Measurements from ENCODE around the gene ROBO1.

The ROBO1 gene

DNA sequence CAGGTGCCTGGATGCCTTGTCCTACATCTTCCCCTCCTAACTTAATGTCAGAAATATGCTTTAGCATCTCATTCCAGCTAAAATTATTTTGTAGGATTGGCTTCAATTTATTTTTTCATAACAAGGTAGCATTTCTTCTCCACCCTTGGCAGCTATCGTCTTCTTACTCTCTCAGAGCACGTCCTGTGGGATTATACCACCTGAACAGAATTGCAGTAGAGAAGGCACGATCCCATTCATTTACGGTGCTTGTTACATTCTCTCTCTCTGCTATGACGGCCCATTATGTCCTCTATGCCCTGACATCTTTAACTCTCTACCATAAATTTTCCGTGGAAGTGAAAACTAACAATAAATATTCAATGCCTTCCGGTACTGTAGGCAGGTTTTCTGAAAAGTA lies 103.3 kb downstream of the ROBO1 start:
- DNase-seq: no peak

DNA sequence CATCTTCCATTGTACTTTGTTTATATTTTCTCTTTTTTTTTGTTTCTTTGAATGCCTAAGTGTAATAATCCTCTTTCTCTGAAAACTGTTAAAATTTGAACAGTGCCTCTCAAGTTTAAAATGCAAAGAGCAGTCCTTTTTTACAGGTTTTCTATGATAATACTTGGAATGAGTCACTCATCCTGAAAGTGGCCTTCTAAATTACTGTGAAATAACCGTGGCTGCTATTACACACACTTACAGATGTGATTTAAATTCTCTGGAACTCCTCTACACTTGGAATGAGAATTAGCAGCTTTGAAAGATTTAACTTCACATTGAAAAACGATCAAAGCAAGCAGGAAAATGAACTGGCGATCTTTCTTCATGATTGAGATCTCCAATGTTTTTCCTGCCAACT lies 105.9 kb downstream of the ROBO1 start:
- DNase-seq: no peak

DNA sequence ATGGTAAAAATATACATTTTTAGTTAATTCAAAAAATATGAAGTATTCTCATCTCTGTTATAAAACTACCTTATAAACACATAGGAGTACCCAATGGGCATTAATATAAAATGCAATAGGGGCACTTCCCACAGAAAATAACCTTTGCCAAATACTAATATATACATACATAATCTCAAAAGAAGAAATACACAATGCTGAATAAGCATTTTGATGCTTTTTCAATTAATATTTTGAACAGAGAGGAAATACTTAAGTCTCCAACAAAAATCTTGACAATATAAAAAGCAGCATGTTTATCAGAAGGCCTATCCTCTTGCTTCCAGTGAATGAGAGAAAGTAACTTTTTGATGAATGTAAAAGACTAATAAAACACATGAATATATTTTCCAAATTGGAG lies 110.7 kb downstream of the ROBO1 start:
- DNase-seq: no peak

DNA sequence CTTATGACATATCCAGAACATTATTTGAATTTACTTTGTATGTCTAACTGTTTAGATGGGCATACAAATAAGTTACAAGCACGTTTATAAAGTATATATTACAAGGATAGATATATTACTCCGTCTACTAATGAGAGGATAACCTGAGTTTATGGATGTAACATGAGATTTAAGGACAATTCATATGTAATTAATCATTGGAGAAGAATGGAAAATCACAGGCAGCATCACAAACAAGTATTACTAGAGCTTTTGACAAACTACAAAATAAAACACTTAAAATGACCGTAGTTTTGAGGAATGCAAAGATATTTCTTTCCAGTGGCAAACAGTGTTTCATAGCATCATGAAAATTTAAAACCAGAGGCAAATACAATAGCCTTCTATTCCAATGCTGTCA lies 113.8 kb downstream of the ROBO1 start:
- DNase-seq: no peak

DNA sequence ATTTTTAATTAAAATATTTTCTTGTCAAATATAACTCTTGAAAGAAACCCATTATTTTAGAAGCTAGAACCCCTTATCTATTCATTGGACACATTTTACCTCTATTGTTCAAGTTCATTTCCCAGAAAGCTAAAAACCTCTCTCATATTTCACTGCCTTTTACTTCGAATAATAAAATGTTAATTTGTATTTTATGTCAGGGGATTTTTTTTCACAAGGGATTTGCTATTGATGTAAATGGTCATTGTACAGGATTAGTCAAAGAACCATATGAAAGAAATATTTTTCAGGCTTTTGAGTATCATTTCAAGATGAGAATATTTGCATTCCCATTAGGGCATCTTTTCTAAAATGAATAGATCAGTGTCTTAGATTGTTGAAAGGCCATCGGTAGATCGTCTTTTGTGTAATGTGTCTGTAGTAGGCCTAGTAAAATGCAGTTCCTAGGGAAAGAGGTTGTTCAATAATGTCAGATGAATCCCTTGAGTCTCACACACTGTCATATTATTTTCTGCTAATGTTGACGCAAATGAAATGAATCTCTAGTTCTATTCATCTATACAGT lies 114.5 kb downstream of the ROBO1 start:
- DNase-seq: no peak

DNA sequence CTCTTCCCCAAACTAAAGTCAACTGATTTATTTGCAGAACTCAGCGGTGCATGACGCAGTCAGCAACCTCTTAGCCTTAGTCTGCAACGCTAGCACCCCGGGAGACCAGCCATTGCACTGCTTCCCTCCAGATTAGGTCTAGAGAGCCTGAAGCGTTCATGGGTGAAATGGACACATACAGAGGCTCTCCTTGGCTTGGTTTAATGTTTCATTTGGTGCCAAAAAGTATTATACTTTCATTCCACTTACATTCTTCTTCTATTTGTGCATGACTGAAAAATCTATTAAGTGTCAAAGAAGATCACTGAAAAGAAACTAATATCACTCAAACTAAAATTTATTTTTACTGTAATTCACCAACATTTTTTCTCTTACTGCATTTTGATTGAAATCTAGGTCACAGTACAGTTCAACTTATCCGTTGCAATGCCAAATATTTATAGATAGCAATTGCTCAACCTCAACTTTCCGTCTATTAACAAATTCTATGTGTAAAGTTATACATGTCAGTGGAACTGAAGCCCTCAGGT lies 116.2 kb downstream of the ROBO1 start:
- DNase-seq: no peak

DNA sequence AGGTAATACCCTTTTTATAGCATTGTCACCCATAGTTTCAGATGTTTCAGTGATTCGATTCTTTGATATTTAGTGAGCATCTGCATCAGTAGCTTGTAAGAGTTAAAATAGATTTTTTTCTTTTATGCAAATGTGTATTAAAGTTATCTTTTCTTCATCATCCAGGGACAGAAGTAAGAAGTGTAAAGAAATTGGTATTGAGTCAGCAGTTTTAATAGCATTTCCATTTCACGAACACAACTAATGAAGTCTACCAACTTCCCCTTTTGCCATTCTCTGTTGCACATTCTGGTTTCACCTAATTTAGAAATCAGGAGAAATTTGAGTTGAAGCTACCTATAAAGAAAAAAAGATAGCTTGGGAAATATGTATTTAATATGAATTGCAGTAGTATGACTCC lies 127.9 kb downstream of the ROBO1 start:
- no peak for DNase-seq

DNA sequence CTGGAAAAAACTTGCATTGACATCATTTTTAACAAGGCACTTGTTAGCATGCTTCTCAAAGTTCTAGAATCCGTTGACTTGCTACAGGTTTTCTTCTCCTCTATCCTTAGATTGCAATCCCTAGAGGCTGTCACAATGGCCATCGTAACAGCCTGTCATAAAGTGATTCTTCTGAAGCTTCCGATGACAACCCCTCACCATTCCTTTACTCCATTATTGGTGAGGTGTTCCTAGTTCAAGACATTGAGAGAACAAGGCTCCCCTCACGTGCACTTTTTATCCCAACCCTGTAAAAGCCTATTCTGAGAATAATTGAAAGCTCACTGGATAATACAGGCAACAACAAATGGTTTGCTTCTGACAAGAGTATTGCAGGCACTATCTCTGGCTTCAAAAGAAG lies 131.4 kb downstream of the ROBO1 start:
- DNase-seq: no peak

DNA sequence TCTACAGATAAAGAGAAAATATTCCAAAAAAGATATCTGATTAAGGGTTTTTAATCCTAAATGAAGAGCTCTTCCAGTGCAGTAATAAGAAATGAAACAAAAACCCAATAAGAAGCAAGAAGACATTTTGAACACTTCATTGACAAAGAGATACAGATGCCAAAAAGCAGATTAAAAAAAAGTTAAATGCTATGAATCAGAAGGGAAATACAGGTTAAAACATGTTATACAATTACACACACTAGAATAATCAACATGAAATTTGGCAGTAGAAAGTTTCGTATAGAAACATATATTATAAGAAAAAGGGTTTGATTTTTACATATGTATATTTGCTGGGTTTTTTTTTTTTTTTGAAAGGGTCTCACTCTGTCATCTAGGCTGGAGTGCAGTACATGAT lies 135.0 kb downstream of the ROBO1 start:
- no peak for DNase-seq

DNA sequence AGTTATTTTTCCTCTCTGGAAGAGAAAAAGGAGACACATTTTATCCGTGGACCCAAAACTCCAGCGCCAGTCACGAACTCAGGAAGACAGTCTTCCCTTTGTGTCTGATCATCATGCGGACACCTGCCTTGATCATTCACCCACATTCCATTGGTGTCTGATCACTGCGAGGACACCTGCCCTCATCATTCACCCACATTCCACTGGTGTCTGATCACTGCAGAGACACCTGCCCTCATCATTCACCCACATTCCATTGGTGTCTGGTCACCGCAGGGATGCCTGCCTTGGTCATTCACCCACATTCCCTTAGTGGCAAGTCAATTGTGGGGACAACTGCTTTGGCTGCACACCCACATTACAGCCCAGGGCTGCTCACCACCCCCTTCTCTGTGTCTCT lies 148.9 kb downstream of the ROBO1 start:
- DNase-seq: no peak

DNA sequence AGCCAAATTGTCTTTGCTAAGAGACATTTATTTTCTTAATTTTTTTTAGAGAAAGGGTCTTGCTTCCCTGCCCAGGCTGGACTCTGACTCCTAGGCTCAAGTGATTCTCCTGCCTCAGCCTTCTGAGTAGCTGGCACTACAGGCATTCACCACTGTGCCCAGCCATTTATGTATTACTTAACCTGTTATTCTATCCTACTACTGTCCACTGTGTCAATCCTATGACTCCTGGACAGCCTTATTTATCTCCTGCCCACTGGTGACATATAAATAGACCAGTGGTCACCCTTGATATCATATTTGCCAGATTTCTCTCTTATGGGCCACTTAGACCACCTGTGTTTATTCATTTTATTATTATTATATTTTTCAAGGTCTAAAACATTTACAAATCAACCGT lies 161.4 kb downstream of the ROBO1 start:
- DNase-seq: no peak

DNA sequence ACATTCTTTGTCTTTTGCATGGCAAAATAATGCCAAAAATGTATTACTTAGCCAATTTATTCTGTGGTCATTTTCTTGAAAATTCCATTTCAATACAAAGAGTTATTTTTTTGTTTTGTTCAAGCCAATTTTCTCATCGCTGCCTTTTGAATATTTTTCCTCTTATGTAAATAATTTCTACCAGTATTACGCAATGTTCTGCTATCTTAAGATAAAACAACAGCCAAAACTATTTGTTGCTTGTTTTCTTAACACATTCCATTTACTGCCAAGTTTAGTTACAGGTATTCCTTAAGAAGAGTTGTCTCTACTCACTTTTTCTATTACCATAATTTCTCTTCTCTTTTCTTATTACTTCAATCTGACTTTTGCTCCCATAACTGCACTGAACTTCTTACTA lies 163.1 kb downstream of the ROBO1 start:
- DNase-seq: no peak

DNA sequence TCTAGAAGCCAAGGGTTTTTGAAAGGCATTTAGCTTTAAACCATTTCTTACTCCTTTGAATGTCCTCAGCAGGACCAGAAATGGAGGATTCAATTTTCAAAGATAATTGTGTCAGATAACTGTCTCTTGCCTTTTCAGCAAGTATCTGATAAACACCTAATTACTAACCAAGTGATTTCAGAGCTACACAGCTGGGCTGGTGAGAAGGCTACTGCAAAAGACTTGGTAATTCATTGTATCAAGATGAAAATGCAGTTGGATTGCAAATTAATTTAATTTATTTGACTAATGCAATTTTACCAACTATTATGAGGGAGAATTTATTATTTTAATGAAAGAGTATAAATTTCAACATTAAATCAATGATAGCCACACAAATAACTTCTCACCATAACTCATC lies 165.4 kb downstream of the ROBO1 start:
- no peak for DNase-seq

DNA sequence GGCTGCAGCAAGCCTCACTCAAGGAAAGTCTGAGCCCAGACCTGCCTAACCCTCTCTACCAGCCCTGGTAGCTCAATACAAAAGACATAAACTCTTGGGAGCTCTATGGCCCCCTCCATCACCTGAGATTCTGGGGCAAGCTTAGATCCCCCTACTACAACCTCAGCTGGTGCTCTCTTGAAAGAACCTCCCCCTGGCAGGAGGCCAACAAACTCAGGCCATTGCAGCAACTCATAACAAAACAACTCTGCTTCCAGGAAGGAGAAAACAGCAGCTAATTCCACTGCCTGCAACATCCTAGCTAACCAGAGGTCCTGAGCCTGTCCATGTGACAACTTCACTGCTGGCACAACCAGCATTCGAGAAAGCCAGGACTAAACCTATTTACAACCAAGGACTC lies 169.2 kb downstream of the ROBO1 start:
- no peak for DNase-seq

DNA sequence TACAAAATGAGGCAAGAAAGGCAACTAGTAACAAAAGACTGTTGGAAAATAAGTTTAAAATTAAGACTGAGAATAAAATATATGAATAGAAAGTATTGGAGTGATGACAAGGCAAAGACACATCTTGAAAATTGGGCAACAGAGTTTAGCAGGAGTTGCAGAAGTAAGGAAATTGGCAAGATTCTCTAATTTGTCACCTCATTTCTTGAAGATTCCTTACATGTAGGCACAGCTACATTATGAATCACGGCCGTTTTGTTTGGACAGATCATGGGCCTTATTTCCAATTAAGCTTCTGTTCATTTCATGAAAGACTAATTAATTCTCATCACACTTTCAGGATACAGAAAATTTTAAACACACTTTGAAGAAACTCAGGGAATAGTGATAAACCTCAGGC lies 170.1 kb downstream of the ROBO1 start:
- DNase-seq: no peak

DNA sequence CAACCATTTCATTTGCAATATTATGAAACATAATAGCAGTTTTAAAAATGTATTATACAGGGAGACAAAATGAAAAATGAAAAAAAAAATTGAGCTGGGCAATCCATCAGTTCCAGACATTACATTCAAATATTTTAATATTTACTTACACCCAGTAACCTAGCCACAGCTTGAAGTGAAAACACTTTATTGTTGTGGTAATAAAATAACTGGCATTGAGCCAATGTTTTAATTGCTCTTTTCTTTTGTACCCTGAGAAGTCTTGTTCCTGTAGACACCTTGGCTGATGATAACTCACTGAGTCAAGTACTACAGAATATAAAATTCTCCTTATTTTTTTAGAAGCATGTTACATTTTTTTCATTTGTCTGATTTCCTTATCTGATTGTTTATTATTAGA lies 180.6 kb downstream of the ROBO1 start:
- DNase-seq: no peak

DNA sequence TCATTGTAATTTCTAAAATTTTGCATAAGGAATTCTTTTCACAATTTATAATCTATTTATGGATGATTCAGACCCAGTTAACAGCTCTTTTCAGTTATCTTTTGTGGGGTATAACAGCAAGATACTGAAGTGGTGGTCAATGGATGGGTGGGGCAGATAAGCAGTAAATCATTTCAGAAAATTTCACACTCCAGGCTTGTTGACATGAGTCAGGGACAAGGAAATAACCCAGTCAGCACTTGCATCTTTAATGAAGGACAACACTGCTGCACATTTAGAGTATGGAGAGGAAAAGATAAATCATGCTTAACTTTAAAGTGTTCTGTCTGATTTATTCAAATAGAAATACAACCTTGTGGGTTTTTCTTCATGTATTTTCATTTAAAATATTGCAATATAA lies 181.6 kb downstream of the ROBO1 start:
- DNase-seq: no peak

DNA sequence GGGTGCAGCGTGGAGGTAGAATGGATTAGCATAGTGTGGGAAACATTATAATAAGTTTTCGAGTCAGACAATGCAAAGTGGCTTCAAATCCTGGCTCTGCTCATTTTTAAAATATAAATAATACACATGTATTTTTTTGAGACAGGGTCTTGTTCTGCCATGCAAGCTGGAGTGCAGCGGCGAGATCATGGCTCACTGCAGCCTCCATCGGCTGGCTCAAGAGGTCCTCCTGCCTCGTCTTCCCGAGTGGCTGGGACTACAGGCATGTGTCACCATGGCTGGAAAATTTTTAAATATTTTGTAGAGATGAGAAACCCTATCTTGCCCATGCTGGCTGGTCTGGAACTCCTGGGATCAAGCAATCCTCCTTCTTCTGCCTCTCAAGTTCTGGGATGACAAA lies 194.9 kb downstream of the ROBO1 start:
- DNase-seq: no peak

DNA sequence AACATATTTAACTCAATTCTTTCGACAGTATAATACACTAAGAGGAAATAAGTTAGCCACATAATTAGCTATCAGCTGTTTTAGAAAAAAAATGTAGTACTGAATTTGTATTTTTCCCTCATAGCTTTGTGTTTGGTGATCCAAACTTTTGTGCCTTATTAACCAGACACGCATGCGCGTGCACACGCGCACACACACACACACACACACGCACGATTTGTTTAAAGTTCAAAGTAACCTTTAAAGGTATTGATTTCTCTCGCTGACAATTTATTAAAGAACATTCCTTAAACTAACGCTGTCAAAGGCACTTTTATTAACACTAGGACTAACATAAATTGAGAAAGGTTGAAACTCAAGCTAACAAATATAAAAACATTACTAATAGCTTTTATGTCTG lies 198.9 kb downstream of the ROBO1 start:
- DNase-seq: no peak

DNA sequence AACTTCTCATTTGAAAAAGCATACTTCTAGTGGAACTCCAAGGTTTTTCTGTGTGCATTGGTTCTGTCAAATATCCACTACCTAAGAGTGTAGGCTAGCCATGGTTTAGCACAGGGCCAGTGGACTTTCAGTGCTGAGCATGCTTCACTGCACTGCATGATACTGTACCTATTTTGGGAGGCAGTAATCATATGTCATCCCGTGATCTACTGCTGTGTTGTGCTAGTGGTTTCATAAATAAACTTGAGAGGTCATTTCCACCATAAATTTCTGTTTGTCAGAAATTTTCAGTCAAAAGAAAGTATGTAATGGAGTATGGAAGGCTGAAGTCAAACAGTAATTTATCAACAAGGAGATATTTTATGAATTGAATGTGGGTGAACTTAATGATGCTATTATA lies 203.6 kb downstream of the ROBO1 start:
- DNase-seq: no peak

DNA sequence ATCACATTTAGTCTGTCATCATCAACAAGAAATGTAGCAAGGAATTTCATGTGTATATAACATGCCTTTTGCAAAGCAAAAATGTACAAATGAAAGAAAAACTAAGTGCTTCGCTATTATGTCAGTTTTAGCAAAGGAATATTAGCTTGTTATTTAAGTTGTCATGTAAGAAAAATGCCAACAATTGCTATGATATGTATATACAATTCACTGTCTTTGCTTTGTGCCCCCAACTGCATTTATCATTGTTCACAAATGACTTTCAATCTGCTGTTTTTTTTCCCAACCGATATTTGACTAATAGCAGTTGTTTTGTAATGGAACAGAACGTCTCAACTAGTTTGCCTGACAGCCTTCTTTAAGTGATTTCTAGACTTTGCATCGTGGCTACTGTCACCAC lies 207.1 kb downstream of the ROBO1 start:
- DNase-seq: no peak

DNA sequence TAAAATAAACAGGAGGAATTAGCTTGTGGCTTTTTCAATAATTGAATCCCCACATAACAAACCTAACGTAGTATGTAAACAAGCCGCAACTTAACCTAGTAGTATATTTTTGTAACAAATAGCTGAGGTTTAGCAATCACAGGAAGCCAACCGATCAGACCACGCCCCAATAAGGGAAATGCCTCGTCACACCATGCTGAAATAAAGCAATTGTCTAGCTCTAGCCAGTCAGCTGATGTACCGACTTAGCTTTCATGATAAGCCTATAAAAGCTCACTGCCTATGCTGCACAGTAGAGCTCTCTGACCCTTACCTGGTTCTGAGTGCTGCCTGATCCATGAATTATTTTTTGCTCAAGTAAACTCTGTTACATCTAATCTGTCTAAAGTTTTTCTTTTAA lies 208.9 kb downstream of the ROBO1 start:
- DNase-seq: no peak

DNA sequence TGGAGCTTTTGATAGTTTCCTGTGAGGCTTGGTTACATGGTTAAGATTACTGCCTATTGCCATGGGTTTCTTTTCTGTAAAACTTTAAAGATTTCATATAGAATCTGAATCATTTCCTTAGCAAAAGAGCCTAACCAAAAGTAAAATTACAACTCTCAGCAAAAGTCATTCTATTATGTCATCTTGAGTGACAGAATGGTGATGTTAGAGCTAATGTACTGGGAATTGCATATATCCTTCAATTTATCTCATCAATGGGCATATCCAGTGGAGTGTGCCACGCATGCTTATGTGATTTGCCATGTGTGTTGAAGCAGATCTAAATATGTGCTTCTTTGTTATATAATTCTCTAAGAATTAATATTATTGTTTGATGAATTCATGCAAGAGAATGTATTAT lies 212.1 kb downstream of the ROBO1 start:
- DNase-seq: no peak

DNA sequence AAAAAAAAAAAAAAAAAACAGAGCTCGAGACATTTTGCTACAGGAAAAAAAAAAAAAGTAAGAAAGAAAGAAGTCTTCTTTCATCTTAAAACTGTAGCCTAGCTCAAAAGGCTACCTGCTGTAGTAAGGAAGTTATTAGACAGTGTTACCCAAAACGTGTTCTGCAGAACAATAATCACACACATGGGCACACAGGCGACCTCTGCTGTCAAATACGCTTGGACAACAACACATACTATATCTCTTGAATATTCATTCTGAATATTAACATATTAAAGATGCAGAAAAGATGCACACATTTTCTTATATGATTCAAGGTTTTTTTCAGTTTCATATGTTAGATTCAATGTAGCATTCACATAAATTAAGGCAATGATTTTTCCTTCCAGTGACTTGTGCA lies 215.8 kb downstream of the ROBO1 start:
- DNase-seq: no peak

DNA sequence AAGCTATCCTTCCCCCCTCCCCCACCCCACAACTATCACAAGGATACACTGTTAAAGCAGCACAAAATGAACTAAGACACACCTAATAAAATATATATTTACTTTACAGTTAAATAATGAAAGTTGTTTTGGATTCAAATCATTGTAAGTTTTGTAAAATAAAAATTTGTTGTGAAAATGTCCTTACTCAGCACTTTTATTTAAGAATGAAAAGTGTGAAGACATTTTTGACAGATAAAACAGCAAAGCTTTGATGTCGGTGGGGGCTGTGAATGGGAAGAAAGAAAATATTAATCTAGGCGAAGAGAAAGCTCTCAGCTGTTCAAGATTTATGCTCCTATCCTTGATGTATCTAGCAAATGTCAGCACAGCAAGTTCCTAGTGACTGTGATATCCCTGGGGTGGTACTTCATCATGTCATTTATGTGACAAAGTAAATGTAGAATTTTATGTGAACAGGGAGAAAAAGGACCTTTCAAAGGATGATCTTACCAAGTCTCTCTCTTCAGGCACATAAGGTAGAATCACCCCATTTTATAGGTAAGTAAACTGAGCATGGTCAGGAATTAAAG lies 216.4 kb downstream of the ROBO1 start:
- DNase-seq: no peak

Data from NCI-H446 treated with DMSO at 0.1 percent for 48 hours (cell line).